Dermis microvascular lymphatic vessel endothelial cell (primary cell): Measurements from ENCODE around the gene DBNDD2. TPM values are rescaled to one million over a fixed set of nuclear protein-coding genes. Genes with fewer than 3 reads are reported as not detected.

Experiments used
- DNase-seq, 2 donors: peaks; one replicate each; pipeline versions ENCODE4 v3.0.0 to v3.0.0-alpha.2; 2010; ENCODE audit warnings: low read depth in 2 of 2
- total RNA-seq: library from RNA; depleted of rRNA; stranded (reverse); fragments of >200 nt; gene quantifications from 2 replicates; pipeline ENCODE4 v1.2.1, GENCODE V29; 2014

DBNDD2 gene
- total RNA-seq, 1 donor from 2014 or later, result 6.4 TPM

DNA sequence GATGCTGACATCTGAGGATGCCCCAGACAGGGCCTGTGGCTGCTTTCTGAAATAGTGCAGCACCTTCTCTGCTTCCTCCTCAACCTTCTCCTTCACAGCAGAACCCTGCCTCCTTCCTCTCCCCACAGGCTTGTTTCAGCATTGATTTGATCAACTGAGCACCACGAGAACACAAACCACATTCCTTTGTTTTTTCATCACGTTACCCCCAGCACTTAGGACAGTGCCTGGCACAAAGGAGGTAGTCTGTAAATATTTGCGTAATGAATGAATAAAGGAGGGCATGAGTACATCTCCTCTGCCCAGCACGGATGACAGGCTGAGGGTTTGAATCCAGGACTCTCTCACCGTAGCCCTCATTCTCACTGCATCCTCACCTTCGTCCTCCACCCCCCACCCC lies 40.2 kb downstream of the DBNDD2 start:
- no peak for DNase-seq

DNA sequence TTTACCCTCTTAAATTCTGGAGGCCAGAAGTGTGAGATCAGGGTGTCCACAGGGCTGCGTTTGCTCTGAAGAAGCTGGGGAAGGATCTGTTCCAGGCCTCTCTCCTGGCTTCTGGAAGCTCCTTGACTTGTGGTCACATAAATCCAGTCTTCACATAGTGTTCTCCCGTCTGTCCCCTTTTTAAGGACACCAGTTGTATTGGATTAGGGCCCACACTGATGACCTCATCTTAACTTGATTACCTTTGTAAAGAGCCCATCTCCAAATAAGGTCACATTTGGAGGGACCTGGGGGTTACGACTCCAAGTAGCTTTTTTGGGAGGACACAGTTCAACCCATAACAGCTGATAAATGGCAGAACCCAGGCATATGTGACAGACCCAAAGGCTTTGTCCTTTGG lies 41.4 kb downstream of the DBNDD2 start:
- DNase-seq, result no peak

DNA sequence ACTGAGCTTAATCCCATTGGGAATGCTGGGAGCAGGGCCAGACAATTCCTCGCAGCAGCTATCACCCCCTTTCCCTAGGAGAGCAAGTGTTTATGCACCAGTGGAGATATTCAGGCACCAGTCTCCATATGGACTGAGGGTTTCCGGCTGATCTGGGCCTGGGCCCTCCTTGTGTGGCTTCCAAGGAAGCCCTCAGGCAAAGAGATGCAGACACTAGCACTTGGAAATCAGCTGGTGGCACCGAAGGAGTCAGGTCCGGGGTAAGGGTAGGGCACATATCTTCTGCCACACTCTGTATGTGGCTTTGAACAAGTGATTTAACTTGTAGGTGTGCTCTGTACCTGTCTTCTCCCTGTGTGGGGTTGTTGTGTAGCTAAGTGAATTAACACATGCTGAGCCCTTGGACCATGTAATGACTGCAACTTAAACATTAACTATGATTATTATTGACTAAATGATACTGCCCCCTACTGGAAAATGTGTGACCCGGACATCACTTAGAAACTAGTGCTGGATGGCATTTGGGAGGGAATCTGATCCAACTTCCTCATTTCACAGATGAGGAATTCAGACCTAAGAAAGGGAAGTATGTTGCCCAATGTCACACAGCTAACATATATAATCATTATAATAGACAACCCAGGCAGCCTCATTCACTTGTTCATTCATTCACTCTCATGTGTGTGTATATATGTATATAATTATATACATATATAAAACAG lies 42.2 kb downstream of the DBNDD2 start:
- DNase-seq, result peak; percentile 36 to 58

DNA sequence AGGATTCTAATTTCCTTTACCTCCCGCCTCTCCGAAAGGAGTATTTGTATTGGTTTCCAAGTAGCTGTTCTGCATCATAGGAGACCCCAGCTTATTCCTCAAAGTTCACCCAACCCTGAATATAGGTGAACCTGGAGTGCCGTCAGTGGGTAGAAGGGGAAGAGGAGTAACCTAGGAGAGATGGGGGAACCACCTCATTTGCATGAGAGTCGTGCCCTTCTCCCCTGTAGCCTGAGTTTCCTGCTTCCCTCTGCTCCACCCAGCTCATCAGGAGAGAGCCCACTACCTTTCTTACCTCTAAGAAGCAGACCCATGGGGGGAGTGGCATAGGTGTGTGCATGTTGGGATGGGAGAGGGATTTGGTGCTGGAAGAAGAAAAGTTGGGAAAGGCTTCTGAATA lies 44.1 kb downstream of the DBNDD2 start:
- no peak for DNase-seq

DNA sequence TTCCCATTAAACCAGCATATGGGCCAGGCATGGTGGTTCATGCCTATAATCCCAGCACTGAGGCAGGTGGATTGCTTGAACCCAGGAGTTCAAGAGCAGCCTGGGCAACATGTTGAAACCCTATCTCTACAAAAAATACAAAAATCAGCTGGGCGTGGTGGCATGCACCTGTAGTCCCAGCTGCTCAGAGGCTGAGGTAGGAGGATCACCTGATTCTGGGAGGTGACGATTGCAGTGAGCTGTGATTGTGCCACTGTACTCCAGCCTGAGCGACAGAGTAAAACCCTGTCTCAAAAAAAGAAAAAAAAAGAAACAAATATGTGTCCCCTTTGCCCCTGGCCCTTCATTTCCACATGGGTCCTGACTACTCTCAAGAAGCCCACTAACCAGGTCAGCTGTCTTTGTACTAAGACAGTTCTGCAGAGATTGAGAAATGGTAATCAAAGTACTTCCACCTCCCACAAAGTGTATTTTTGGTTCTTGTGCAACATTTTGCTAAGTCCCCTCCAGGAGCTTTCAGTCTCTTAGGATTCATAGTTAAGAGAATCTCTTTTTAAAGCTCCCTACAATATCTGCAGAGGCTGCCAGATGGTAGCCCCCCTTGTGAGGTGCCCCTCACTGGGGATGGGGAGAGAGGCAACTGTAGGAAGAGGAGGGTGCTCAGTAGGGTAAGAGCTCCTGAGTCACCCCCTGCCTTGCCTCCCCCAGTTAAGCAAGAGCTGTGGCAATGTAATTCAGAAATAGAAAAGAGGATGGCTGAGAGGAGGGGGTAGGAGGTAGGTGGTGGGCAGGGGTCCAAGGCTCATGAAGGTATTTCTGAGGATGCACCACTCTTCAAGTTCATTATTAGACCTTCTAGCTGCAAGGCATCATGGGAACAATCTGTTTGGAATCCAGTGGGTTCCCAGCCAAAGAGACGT lies 44.9 kb downstream of the DBNDD2 start:
- DNase-seq, result no peak

DNA sequence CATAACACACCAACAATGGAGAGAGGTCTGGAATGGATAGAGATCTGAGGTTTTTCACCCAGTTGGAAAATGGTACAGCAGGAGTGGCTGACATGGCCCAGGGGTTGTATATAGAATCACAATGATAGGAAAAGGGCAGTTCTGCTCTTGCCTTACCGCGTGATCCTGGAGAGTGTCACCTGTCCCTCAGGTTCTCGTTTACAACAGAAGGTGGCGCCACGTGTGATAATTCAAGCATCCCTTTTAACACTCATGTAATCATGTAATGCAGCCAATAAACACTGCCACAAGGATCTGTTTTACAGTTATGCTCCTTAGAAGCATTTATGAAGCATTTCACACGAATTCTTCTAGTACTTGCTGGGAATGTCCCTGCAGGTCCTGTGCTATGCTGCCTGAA lies 48.5 kb downstream of the DBNDD2 start:
- DNase-seq, result peak in 1 of 2 donors; percentile 28

DNA sequence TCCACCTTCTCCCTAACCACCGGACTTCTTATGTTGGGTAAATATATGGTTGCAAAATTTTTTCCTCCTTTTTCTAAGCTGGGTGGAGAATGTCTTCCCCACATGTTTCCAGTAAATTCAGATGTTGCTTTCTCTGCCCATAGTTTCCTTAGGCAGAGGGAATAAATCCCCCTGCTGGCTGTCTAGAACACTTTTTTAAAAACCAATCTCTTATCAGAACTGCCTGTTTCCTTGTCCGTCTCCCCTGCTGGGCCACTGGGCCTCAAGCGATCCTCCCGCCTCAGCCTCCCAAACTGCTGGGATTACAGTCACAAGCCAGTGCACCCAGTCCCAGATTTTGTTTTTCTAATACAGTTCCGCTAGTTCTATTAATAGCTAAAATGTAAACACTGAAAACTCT lies 51.5 kb downstream of the DBNDD2 start:
- DNase-seq, result no peak

Other genes with a start within 250 kb of the DBNDD2 start
- gene PI3, start 233.4 kb upstream of the DBNDD2 start, total RNA-seq, result not detected in 2 replicates
- gene SEMG1, start 201.3 kb upstream of the DBNDD2 start, total RNA-seq, result not detected in 2 replicates
- gene SEMG2, start 186.9 kb upstream of the DBNDD2 start, total RNA-seq, result not detected in 2 replicates
- 0.39 and 1.4 TPM in 2 replicates for gene SLPI, start 153.7 kb upstream of the DBNDD2 start, total RNA-seq
- gene RBPJL, start 101.4 kb upstream of the DBNDD2 start, total RNA-seq, result not detected in 2 replicates
- gene MATN4, start 100.0 kb upstream of the DBNDD2 start, total RNA-seq, result under 0.01 TPM in 2 replicates
- 37.7 and 55.6 TPM in 2 replicates for gene SDC4, start 59.9 kb upstream of the DBNDD2 start, total RNA-seq
- gene SYS1, start 45.1 kb upstream of the DBNDD2 start, total RNA-seq, result 16.6 and 24.0 TPM in 2 replicates
- not detected in 2 replicates for gene TP53TG5, start 30.0 kb upstream of the DBNDD2 start, total RNA-seq
- 16.4 and 31.0 TPM in 2 replicates for gene PIGT, start 7.9 kb downstream of the DBNDD2 start, total RNA-seq
- gene WFDC2, start 61.5 kb downstream of the DBNDD2 start, total RNA-seq, result not detected in 2 replicates
- gene SPINT3, start 107.3 kb downstream of the DBNDD2 start, total RNA-seq, result not detected in 2 replicates
- gene WFDC6, start 131.2 kb downstream of the DBNDD2 start, total RNA-seq, result not detected in 2 replicates
- gene EPPIN, start 139.1 kb downstream of the DBNDD2 start, total RNA-seq, result not detected in 2 replicates
- gene WFDC8, start 171.0 kb downstream of the DBNDD2 start, total RNA-seq, result not detected in 2 replicates
- gene WFDC10A, start 221.4 kb downstream of the DBNDD2 start, total RNA-seq, result not detected in 2 replicates
- gene WFDC9, start 223.0 kb downstream of the DBNDD2 start, total RNA-seq, result not detected in 2 replicates